Measurements from ENCODE around the gene TBC1D21.

- TF ChIP-seq EZH2 (IDR thresholded peaks at IDR 0.05; ENCODE audit: insufficient read depth, low read length) (no peak), CTCF (IDR thresholded peaks at IDR 0.05; ENCODE audit: insufficient read depth, low read depth, low read length) (peak; percentile 18)
Observed at GRCh38 chr15:73927476-73928240, 54.3 kb downstream of the TBC1D21 start.

Data from astrocyte (in vitro differentiated cells and primary cell).